Neural progenitor cell (in vitro differentiated cells): ENCODE measurements around the gene HOXB7.

Experiments used
- EZH2phosphoT487 ChIP-seq: fragments of 200-600 bp; sonication (generic); IDR thresholded peaks from 2 replicates; pipeline ENCODE4 v1.6.1; 2017; ENCODE audit warnings: antibody characterized with exemption
- TF ChIP-seq, protein P1 (sequence below): fragments of 200-600 bp; sonication (generic); IDR thresholded peaks from 2 replicates; pipeline ENCODE4 v1.5.1; 2017; ENCODE audit warnings: antibody characterized with exemption, mild to moderate bottlenecking

DNA sequence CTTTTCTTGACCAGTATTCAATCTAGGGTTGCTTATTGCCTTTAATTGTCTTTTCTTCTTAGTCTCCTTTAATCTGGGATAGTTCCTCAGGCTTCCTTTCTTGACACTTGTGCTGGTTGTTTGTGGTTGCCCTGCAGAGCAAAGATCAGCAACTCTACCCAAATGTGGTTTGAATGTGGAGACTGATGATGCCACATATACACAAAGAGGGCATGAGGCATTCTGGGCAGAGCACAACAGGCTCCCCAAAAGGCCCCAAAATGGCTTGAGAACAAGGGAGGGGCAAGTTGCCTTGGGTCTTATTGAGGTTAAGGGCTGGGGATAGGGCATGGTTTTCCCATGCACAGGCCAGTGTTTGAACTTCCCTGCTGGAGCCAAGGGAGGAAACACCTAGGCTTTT is 45.1 kb upstream of the HOXB7 start:
- TF ChIP-seq, protein P1, sequence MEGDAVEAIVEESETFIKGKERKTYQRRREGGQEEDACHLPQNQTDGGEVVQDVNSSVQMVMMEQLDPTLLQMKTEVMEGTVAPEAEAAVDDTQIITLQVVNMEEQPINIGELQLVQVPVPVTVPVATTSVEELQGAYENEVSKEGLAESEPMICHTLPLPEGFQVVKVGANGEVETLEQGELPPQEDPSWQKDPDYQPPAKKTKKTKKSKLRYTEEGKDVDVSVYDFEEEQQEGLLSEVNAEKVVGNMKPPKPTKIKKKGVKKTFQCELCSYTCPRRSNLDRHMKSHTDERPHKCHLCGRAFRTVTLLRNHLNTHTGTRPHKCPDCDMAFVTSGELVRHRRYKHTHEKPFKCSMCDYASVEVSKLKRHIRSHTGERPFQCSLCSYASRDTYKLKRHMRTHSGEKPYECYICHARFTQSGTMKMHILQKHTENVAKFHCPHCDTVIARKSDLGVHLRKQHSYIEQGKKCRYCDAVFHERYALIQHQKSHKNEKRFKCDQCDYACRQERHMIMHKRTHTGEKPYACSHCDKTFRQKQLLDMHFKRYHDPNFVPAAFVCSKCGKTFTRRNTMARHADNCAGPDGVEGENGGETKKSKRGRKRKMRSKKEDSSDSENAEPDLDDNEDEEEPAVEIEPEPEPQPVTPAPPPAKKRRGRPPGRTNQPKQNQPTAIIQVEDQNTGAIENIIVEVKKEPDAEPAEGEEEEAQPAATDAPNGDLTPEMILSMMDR, result no peak
- TF ChIP-seq EZH2phosphoT487, result no peak
